ENCODE measurements around the gene RRP1.
A peak's percentile ranks its signal among the peaks of the same experiment; 100 is the strongest.

The RRP1 gene

DNA sequence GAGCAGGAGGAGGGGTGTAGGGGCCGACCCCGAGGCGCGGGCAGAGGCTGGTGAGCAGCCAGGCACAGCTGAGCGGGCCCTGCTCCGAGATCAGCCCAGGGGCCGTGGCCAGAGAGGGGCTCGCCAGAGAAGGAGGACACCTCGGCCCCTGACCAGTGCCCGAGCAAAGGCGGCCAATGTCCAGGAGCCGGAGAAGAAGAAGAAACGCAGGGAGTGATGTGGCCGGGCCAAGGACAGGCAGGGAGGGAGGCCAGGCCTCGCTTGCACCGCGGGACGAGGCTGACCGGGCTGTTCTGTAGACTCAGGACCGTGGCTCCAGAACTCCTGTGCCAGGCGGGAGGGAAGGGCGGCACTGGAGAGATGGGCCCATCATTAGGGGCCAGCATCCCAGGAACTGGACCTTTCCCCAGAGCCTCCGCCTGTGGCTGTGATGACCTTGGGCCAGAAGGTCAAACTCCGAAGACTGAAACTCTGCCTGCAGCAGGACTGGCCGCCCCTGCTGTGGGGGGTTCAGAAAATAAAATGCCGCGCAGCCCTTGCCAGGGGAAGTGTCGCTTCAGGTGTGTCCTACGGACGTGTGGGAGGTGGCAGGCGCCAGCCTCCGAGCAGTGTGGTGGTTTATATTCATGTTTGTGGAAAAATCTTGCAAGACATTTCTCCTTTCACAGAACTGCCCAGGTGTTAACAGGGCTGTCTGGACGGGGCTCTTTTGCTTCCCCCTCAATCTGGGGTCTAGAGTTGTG, 14.4 kb downstream of the RRP1 start:
- DNase-seq: no peak

DNA sequence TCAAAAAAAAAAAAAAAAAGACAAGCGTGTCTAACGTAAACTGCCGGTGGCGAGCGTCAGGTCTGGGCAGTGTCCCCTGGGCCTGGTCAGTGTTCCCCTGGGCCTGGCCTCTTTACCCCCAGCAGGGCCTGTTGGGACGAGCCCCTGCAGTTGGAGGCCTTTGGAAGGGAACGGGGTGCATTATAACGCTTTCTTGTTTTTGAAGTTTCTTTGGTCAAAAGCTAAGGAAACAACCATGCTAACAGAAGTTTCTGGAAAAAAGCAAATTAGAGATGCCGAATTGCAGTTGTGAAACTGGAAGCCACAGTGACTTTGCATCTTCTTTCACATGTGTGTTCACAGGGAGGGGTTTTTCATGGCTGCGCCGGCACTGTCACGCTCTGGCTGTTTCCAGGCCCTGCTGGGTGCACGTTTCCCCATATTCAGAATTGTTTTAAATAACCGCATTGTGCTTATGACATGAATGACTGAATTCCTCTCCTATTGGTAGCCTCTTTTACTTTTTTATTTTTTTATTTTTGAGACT, 16.0 kb downstream of the RRP1 start:
- no peak for DNase-seq

DNA sequence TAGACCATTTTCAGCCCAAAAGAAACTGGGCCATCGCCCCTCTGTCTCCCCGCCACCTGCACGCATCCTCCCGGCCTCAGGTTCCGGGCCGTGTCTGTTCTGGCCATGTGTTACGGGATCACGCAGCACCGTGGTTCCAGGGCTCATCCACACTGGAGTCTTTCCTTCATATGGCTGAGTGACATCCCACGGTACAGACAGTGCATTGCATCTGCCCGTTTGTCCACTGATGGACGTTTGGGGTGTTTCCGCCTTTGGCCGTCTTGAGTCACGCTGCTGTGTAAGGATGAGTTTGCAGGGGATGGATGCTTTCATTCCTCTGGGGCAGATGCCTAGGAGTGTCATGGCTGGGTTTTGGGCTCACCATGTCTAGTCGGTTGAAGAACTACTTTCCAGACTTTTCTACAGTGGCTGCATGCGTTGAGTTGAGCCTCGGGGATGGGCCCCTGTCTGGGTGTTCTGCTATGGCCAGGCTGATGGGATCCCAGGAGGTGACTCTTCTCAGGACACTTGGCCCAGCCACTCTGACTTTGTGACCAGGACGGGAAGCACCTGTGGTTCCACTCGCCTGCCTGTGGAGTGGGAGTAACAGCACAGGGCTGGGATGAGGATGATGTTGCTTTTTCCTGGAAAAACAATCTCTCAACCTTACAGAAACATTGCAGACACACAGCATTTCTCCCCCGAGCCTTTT, 16.8 kb downstream of the RRP1 start:
- DNase-seq: no peak

DNA sequence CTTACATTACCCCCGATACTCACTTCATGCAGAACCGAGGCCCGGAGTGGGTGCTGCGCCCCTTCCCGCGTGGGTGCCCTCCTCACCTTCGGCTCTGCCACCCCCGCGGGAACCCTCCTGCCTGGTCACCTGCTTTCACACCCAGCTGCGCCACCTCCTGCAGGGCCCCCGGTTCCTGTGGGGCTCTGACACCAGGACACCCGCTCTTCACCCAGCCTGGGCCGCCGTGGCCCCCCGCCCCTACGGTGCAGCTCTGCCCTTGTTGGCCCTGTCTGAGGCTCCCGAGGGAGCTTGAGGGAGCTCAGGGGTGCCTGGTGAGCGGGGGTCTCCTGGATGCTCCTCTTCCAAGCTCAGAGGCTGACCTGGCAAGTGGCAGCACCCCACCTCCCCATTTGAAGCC, 19.0 kb downstream of the RRP1 start:
- DNase-seq: no peak

DNA sequence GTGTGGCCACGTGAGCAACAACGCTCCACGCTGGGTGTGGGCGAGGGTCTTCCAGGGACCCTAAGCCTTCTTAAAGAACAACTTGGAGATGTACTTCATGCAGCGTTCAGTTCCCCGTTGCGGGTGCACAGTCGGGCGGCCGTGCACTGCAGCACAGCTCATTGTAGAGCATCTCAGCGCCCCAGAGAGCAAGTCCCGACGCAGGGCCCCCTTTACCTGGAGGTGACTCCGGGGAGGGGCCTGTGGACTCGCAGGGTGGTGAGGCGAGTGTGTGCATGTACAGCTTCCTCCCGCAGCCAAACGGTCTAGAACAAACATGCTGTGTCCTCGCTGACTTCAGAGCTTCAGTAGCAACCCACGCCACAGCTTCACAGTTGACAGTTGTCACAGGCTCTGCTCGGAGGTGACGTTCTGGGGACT, 19.5 kb downstream of the RRP1 start:
- DNase-seq: no peak

DNA sequence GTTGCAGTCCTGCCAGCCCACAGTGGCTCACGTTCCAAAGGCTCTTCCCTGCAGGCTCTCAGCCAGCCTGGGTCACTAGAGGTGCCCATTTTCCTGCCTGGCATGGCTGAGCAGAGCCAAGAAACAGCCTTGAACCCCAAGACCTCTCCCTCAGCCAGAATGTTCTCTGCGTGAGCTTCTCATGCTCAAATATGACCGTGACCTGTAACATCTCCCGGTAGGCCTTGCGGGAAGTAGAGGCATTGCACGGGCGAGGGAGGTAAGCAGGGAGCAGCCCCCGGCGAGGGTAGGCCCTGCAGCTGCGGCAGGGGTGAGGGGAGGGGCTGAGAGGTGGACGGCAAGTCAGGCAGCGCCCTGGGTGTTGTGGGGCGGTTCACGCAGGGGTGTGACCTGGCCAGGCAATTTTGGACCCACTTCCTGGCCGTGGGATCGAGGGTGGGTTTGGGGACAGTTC, 20.0 kb downstream of the RRP1 start:
- DNase-seq: no peak

DNA sequence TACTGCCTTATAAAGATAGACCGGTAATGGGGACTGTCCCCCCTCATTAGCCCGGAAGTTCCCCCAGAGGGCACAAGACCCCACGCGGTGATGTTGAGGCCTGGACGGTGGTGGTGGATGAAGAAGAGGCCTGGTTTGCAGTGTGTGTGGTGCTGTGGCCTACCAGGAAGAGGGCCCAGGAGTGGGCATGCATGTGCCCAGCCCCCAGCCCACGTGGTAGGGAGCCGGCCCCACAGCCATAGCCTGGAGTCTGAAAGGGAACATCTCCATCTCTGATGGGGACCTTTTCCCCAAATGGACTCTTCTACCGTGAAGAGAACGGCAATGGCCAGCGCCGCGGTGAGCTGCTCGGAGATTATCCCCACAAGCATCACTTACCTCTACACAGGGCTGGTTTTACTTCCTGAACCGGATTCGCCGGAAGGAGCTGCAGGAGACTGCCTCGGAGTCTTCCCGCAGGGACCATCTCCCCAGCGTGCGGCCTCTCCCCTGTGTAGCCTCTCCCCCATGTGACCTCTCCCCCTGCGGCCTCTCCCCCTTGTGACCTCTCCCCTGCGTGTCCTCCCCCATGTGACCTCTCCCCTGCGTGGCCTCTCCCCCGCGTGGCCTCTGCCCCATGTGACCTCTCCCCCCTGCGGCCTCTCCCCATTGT, 20.6 kb downstream of the RRP1 start:
- DNase-seq: peak; percentile 26

DNA sequence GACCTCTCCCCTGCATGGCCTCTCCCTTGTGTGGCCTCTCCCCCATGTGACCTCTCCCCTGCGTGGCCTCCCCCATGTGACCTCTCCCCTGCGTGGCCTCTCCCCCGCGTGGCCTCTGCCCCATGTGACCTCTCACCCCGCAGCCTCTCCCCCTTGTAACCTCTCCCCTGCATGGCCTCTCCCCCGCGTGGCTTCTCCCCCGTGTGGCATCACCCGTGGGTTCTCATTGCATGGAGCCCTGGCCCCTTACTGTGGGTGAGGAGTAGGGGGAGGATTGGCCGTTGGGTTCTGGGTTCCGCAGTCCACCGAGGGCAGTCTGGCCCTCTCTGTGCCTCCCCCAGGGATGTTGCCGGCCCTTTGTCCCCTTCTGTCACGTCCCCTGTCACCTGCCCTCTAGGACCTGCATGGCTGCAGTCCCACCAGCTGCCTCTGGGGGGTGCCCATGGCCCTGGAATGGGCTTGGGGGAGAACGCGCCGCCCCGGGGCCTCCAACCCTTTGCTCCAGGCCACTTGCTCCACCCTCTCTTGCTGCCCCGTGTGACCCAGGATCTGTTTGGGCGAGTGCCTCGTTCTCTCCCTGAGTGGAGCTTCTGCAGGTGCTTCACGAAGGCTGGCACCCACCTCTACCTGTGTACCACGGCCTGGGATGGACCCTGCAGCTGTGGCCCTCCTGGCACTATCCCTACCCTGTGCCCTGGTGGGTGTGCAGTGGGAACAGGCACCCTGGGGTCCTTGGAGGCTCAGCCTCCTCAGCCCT, 21.3 kb downstream of the RRP1 start:
- DNase-seq: peak; percentile 89

DNA sequence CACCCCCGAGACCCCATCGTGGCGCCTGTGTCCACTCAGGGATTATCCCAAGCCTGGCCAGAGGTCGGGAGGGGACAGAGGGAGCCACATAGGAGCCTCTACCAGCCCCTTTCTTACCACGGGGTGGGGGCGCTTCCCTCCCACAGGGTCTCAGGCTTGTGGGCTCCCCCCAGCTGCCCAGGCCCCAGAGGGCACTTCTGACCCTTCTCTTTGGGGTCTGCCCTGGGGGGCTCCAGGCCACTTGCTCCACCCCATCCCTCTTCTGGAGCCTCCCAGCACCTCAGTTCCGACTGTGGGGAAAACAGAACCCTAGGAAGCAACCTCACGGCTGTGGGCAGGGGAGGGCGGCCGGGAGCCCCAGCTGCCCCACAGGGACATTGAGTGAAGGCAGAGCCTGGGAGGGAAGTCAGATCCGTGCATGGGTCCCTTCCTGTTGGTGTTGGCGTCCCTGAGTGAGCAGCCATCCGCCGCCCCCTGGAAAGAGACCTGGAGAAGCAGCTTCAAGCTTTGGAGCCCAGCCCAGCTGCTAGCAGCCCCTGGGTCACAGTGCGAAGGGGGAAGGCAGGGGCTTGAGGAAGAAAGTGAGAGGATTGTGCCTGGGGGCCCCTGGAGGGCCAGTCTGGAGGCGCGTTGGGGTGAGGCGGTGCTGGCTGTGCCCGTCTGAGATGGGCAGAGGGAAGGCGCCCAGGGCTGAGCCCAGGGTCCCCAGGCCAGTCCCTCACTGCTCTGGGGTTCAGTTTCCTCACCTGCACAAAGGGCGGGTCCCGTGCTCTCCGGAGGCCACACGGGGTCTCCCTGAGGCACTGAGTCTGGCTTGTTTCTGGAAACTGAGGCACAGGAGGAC, 22.1 kb downstream of the RRP1 start:
- no peak for DNase-seq

DNA sequence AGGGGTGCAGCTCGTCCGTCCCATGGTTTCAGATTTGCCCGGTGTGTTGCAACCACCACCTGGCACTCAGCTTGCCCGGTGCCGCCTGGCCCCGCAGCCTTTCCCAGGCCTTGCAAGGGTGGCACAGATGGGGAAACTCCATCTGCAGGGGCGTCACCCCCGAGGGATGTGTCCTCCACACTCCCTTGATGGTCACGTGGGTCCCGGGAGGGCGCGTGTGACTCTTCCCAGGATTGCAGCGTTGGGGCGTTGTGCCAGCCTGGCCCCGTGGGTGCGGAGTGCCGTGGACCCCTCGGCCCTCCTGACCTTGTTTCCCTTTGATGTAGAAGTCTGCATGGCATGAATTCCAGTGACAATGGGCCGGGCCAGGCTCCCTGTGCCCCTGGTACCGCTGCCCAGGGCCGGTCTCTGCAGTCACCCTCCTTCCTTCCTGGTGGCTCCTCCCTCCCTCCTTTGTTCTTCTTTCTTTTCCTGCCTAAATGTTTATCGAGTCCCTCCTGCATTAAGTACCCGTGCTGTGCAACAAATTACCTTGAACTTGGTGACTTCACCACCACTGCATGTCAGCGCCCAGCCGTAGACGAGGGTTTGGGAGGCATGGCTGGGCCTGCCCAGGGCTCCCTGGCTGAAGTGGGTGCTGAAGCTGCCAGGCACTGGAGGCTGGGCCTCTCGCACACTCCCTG, 22.9 kb downstream of the RRP1 start:
- DNase-seq: no peak

DNA sequence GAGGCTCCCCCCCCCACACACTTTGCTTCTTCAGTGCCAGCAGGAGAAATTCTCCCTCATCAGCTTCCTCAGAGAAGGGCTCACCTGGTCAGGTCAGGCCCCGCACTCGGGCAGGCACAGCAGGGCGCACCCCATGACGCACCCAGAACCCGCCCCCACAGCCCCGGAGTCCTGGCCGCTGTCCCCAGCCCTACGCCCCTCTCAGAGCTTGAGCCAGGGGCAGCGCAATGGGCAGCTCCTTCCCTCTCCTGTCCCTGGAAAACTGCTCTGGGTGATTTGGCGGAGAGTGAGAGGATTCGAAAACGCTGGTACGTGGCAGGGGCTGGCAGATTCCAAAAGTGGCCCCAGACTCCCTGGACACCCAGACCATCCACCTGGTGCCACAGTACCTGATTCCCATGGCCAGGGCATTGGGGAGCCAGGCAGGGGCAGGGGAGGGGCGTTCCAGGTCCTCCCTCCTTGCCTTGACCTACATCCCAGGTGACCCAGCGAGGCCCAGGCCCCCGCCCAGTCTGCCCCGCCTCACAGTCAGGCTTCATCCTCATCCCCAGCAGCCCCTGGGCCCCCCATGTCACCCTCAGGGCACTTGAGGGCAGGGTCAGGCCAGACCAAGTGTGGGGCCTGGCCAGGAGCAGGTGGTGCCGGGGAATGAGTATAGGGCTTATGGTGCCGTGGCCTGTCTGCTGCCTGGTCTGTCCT, 23.7 kb downstream of the RRP1 start:
- no peak for DNase-seq

DNA sequence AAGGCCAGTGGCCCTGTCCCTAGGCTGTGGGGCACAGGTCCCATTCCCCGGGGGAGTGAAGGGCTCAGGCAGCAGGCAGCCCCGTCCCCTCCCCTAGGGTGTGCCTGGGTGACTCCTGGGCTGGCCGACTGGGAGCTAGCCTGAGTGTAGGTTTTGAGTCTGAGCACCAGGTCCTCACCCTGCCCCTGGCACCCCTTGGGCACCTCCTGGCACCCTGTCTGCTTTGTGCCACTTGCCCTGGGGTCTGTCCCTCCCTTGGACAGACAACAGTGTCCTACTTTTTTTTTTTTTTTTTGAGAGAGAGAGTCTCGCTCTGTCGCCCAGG, 24.2 kb downstream of the RRP1 start:
- DNase-seq: no peak

DNA sequence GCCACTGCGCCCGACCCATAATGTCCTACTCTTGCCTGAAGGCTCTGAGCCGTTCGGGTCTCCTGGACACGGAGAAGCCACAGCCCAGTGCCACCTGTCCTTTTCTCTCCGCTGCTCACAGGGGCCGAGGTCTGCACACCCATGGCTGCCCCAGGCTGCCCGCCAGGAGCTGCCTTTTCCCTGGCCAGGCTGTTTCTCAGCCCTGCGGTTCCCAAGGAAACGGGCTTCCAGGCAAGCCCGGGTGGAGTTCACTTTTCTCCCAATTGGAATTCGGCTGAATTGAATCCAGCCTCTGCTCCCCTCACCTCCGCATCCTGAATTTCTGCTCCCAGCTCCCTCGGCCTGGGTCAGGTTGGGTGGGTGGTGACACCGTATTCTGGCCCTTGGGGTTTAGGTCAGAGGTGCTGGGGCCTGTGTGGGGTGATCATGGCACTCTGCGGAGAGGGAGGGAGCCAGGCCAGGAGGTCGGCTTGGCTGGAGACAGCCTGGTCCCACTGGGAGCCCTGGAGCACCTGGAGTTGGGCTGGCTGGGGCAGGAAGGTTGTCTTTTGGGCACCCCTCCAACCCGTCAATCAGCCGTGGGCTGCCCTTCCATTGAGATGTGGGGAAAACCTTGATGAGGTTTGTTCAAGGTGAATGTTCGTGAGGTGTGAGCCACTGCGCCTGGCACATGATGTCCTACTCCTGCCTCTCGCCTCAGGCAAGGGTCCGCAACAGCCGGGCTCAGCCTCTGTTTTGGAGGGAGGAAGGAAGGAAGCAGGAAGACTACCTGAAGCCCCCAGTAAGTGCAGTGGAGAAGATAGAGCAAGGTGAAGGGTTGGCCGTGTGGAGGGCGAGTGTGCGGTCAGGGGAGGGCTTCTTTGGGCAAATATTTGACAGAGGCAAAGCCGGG, 25.1 kb downstream of the RRP1 start:
- DNase-seq: no peak

DNA sequence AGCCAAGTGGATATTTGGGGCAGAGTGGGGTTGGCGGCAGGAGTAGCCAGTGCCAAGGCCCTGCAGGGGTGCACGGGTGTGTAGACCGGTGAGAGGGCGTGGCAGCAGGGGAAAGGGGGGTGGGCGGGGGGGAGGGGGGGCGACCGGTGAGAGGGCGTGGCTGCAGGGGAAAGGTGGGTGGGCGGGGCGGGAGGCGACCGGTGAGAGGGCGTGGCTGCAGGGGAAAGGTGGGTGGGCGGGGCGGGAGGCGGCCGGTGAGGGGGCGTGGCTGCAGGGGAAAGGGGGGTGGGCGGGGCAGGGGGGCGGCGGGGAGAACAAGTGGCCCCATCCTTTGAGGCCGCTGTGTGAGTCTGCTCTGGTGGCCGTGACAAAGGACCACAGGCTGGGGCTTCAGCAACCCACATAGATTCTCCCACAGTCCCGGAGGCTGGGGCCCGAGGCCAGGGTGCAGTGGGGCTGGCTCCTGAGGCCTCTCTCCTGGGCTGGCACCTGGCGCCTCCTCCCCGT, 25.8 kb downstream of the RRP1 start:
- peak; percentile 28 for DNase-seq

DNA sequence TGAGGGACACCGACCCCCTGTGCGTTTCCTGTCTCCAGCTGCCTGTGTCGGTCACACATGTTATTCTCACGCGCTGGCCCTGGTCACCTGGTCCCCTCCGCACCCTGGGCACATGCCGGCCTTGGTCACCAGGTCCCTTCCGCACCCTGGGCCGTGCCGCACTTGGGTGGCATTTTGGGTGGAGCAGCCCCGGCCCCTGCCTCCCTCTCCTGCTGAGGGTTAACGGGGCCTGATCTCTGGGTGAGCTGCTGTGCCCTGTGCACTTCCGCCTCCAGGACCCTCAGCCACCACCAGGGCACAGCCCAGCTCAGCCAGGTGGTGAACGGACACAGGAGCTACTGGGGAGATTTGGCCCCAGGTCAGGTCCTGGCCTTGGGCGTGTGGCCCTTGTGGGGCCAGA, 26.6 kb downstream of the RRP1 start:
- no peak for DNase-seq

DNA sequence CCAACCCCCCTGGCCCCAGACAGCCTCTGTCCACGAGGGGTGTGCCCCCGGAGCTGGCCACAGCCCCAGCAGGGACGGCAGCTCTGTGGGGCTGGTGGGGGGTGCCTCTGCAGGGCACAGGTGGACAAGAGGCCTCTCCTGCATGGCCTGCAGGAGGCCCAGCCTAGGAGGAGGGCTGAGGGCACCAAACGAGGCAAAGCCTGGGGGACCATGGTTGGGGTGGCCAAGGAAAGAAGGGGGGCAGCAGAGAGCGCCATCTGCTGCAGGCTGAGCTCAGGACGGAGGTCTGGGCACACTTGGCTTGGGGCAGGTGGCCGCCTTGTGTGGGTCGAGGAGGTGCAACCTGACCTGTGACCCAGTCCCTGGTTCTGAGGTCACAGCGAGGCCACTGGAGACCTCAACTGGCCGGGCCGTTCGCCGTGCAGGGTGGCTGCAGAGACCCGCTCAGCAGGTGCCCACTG, 27.3 kb downstream of the RRP1 start:
- DNase-seq: no peak

DNA sequence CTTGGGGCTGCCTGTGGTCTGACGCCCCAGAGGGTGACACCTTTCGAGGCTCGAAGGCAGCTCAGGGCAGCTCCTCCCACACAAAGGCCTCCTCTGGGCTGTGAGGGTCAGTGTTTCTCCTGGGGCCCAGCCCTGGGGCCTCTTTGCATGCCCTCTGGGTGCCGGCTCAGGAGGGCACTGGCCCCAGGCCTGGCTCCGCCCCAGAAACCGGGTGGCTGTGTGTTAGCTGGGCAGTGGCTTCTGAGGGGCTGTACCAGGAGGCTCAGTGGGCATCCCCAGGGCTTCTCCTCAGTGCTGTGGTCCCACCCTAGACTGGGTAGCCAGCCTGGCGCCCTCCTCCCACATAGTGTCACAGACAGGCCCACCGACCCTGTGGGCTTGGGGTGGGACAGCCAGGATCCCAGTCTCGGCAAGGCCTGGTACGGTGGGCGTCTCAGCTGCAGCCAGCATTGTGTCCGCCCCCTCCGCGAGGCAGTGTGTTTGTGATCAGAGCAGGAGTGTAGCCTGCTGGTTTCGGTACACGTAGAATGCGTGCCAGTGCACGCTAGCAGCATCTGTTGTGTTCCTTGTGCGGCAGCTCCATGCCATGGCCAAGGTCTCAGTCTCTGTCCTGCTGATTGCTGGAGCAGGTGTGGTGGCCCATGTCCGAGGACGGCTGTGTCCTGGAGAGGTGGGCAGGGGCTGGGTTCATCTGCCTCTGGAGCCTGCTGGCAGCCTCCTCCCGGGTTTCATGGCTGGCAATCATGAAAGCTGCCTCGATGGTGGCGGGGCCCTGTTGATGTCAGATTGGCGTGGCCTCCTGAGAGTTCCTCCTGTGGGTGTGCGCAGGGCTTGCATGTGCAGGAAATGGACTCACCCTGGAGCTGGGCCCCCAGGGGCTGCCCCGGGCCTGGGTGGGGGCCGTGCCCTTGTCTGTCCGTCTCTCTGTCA, 28.0 kb downstream of the RRP1 start:
- DNase-seq: no peak

DNA sequence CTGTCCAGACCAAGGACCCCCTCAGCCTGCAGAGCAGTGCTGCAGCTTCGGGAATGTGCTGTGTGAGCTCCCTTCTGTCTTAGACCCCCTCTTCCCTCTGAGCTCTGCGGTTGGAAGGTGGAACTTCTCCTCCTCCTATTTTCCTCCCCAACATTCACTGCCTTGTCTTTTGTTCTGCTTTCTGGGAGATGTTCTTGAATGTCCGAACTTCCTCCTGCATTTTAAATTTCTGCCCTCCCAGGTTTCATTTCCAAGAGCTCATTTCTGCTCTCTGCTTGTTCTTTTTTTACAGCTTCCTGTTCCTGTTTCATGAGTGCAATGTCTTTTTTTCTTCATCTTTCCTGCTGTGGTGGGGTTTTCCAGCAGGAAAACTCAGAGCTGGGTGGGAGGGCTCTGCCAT, 29.3 kb downstream of the RRP1 start:
- DNase-seq: no peak

All from NCI-H82 (cell line).